Epithelial cell of proximal tubule (primary cell): Measurements from ENCODE around the gene ZFP30. TPM values are rescaled to one million over a fixed set of nuclear protein-coding genes. Genes with fewer than 3 reads are reported as not detected.
A peak's percentile ranks its signal among the peaks of the same experiment; 100 is the strongest.
"Not testable (repeated sequence)": the region's sequence is repeated elsewhere in the genome, so short reads cannot be mapped to it uniquely, and the experiment has no call there.

Source experiments
- DNase-seq: peaks from one replicate; pipeline ENCODE4 v3.0.0-alpha.2; 2011; ENCODE audit warnings: low read depth
- H3K4me3 ChIP-seq: 2 replicates; pipeline ENCODE4 v1.5.1; 2011; ENCODE audit warnings: low read depth, mild to moderate bottlenecking, low read length
- CTCF ChIP-seq: conservative IDR thresholded peaks from 2 replicates; pipeline ENCODE4 v1.5.1; 2012; ENCODE audit warnings: low read depth, mild to moderate bottlenecking, low read length
- total RNA-seq: library from RNA; depleted of rRNA; stranded (reverse); fragments of >200 nt; gene quantifications from 2 replicates; pipeline ENCODE4 v1.2.3, GENCODE V29; 2015

Gene ZFP30
- total RNA-seq, 1 donor from 2014 or later: 4.6 TPM

- DNase-seq: no peak
- no peak overlapping the region for H3K4me3 ChIP-seq
- no peak for TF ChIP-seq CTCF
Observed at GRCh38 chr19:37683520-37683919, 28.3 kb upstream of the ZFP30 start.

- TF ChIP-seq CTCF: no peak
Observed at GRCh38 chr19:37669450-37669914, 14.2 kb upstream of the ZFP30 start.

GRCh38 chr19:37657157-37657556 lies 1.9 kb upstream of the ZFP30 start:
- H3K4me3 ChIP-seq, DNase-seq: not testable (repeated sequence)

More at GRCh38 chr19:37669450-37669914, 14.2 kb upstream of the ZFP30 start:
- DNase-seq: no peak
- H3K4me3 ChIP-seq: no peak overlapping the region

- no peak for DNase-seq
- no peak for TF ChIP-seq CTCF
- H3K4me3 ChIP-seq: peak overlapping the region; percentile 72
Observed at GRCh38 chr19:37655689-37656371, 565 bp upstream of the ZFP30 start.

GRCh38 chr19:37654629-37655300 lies 500 bp downstream of the ZFP30 start:
- no peak for TF ChIP-seq CTCF
- DNase-seq: no peak
- peak overlapping the region; percentile 72 for H3K4me3 ChIP-seq

GRCh38 chr19:37654118-37654517 lies 1.1 kb downstream of the ZFP30 start:
- no peak for TF ChIP-seq CTCF
- DNase-seq: no peak
- H3K4me3 ChIP-seq: peak overlapping the region; percentile 72

- no peak overlapping the region for H3K4me3 ChIP-seq
- no peak for DNase-seq
- no peak for TF ChIP-seq CTCF
Observed at GRCh38 chr19:37635076-37636056, 19.9 kb downstream of the ZFP30 start.
